Measurements from ENCODE around the gene EPHB4.
A peak's percentile ranks its signal among the peaks of the same experiment; 100 is the strongest.

EPHB4 gene

GRCh38 chr7:100827330-100828226 is at the start of gene EPHB4 (continued):
- TF ChIP-seq ZNF292 (tag by site-specific recombination; IDR thresholded peaks at IDR 0.05; ENCODE audit: borderline replicate concordance, low read depth) (no peak), KLF1 (tag by site-specific recombination; IDR thresholded peaks at IDR 0.05) (no peak; the same call in 1 of the 2 replicates), WT1 (tag by site-specific recombination; IDR thresholded peaks at IDR 0.05) (peak; percentile 51), BCL11A (tag by site-specific recombination; IDR thresholded peaks at IDR 0.05; ENCODE audit: low read depth) (peak; percentile 28; the same call in 1 of the 2 replicates), ZNF548 (tag by site-specific recombination; IDR thresholded peaks at IDR 0.05) (no peak), ZNF146 (tag by site-specific recombination; IDR thresholded peaks at IDR 0.05) (no peak), ZNF510 (tag by site-specific recombination; IDR thresholded peaks at IDR 0.05; ENCODE audit: insufficient replicate concordance) (no peak), EGR2 (tag by site-specific recombination; IDR thresholded peaks at IDR 0.05; ENCODE audit: low read depth) (0 out of 2 replicates have a peak, but pooled peaks have one; percentile 19), ZNF121 (tag by site-specific recombination; IDR thresholded peaks at IDR 0.05) (no peak), ZNF626 (tag by site-specific recombination; IDR thresholded peaks at IDR 0.05) (no peak), HIC1 (tag by site-specific recombination; IDR thresholded peaks at IDR 0.05) (peak; percentile 87), ZNF549 (tag by site-specific recombination; IDR thresholded peaks at IDR 0.05) (no peak), ZNF585B (tag by site-specific recombination; IDR thresholded peaks at IDR 0.05) (no peak), ZNF76 (tag by site-specific recombination; IDR thresholded peaks at IDR 0.05; ENCODE audit: borderline replicate concordance, low read depth) (peak; percentile 92), REST (tag by site-specific recombination; IDR thresholded peaks at IDR 0.05) (peak; percentile 65), ZNF776 (tag by site-specific recombination; IDR thresholded peaks at IDR 0.05; ENCODE audit: borderline replicate concordance) (no peak), ZXDB (tag by site-specific recombination; IDR thresholded peaks at IDR 0.05) (peak; percentile 79), OVOL3 (tag by site-specific recombination; IDR thresholded peaks at IDR 0.05) (0 out of 2 replicates have a peak, but pooled peaks have one; percentile 26), SP7 (tag by site-specific recombination; IDR thresholded peaks at IDR 0.05) (peak; percentile 68), ZEB2 (tag by site-specific recombination; IDR thresholded peaks at IDR 0.05) (peak; percentile 93), KLF16 (tag by site-specific recombination; IDR thresholded peaks at IDR 0.05) (peak; percentile 69), CTCF (tag by site-specific recombination; IDR thresholded peaks at IDR 0.05) (peak; percentile 98), KLF10 (tag by site-specific recombination; IDR thresholded peaks at IDR 0.05) (peak; percentile 50; the same call in 1 of the 2 replicates)
- TF ChIP-seq, protein P1, sequence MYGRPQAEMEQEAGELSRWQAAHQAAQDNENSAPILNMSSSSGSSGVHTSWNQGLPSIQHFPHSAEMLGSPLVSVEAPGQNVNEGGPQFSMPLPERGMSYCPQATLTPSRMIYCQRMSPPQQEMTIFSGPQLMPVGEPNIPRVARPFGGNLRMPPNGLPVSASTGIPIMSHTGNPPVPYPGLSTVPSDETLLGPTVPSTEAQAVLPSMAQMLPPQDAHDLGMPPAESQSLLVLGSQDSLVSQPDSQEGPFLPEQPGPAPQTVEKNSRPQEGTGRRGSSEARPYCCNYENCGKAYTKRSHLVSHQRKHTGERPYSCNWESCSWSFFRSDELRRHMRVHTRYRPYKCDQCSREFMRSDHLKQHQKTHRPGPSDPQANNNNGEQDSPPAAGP (tag by site-specific recombination; IDR thresholded peaks at IDR 0.05), result peak; percentile 73; the same call in 1 of the 2 replicates
- TF ChIP-seq, protein P2, sequence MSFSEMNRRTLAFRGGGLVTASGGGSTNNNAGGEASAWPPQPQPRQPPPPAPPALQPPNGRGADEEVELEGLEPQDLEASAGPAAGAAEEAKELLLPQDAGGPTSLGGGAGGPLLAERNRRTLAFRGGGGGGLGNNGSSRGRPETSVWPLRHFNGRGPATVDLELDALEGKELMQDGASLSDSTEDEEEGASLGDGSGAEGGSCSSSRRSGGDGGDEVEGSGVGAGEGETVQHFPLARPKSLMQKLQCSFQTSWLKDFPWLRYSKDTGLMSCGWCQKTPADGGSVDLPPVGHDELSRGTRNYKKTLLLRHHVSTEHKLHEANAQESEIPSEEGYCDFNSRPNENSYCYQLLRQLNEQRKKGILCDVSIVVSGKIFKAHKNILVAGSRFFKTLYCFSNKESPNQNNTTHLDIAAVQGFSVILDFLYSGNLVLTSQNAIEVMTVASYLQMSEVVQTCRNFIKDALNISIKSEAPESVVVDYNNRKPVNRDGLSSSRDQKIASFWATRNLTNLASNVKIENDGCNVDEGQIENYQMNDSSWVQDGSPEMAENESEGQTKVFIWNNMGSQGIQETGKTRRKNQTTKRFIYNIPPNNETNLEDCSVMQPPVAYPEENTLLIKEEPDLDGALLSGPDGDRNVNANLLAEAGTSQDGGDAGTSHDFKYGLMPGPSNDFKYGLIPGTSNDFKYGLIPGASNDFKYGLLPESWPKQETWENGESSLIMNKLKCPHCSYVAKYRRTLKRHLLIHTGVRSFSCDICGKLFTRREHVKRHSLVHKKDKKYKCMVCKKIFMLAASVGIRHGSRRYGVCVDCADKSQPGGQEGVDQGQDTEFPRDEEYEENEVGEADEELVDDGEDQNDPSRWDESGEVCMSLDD (tag by site-specific recombination; IDR thresholded peaks at IDR 0.05), result peak; percentile 92
- TF ChIP-seq, protein P3, sequence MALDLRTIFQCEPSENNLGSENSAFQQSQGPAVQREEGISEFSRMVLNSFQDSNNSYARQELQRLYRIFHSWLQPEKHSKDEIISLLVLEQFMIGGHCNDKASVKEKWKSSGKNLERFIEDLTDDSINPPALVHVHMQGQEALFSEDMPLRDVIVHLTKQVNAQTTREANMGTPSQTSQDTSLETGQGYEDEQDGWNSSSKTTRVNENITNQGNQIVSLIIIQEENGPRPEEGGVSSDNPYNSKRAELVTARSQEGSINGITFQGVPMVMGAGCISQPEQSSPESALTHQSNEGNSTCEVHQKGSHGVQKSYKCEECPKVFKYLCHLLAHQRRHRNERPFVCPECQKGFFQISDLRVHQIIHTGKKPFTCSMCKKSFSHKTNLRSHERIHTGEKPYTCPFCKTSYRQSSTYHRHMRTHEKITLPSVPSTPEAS (tag by site-specific recombination; IDR thresholded peaks at IDR 0.05), result no peak
